ENCODE results near the gene LRRIQ1. TPM values are rescaled to one million over a fixed set of nuclear protein-coding genes. Genes with fewer than 3 reads are reported as not detected.

LRRIQ1 gene
- total and polyA plus RNA-seq, 2 experiments from 2014 or later = 1.4 to 4.0 TPM

GRCh38 chr12:85253853-85254252 lies 217.7 kb downstream of the LRRIQ1 start (continued):
- no peak for TF ChIP-seq CTCF (conservative IDR thresholded peaks at IDR 0.05; ENCODE audit: low read depth in 2 of 2)
- TF ChIP-seq POLR2AphosphoS5 (IDR thresholded peaks at IDR 0.05; ENCODE audit: low read depth) = no peak
- no peak for TF ChIP-seq ZNF462 (CRISPR knock-in tag; IDR thresholded peaks at IDR 0.05)
- no peak for TF ChIP-seq EZH2phosphoT487 (IDR thresholded peaks at IDR 0.05; ENCODE audit: unreplicated experiment)
- no peak for TF ChIP-seq ZNF114 (CRISPR knock-in tag; IDR thresholded peaks at IDR 0.05)
- no peak for TF ChIP-seq CREB1 (CRISPR knock-in tag; IDR thresholded peaks at IDR 0.05; ENCODE audit: low read depth)

- Mint-ChIP-seq H3K36me3 (ENCODE audit: low read depth) (no peaks in the 10 kb centered on the region), H3K27me3 (ENCODE audit: insufficient read depth, low read depth, poor library complexity) (no peaks in the 10 kb centered on the region), H3K4me1 (no peaks in the 10 kb centered on the region), H3K9me3 (no peaks in the 10 kb centered on the region), H3K27ac (no peak overlapping the region), H3K4me3 (no peak overlapping the region)
- Histone ChIP-seq H3K4me3 (no peak overlapping the region), H3K36me3 (ENCODE audit: insufficient read depth) (no peaks in the 10 kb centered on the region), H3K79me2 (replicated peaks; ENCODE audit: insufficient read depth) (no peaks in the 10 kb centered on the region), H3K4me2 (no peak overlapping the region), H2AFZ (no peak overlapping the region), H3F3A (replicated peaks; ENCODE audit: low read depth) (no peaks in the 10 kb centered on the region), H3K9me2 (ENCODE audit: insufficient read depth) (no peaks in the 10 kb centered on the region), H3K27me3 (ENCODE audit: insufficient read depth) (no peaks in the 10 kb centered on the region), H3K4me1 (ENCODE audit: insufficient read depth) (no peaks in the 10 kb centered on the region), H4K20me1 (replicated peaks; ENCODE audit: insufficient read depth) (no peaks in the 10 kb centered on the region), H3K27ac (ENCODE audit: low read depth) (no peak overlapping the region)
- ATAC-seq = no peak
- no peak for DNase-seq (ENCODE audit: low spot score)
- TF ChIP-seq ETS1 (IDR thresholded peaks at IDR 0.05) = no peak
- TF ChIP-seq ZNF462 (CRISPR knock-in tag; IDR thresholded peaks at IDR 0.05) = no peak
- TF ChIP-seq ZNF114 (CRISPR knock-in tag; IDR thresholded peaks at IDR 0.05) = no peak
- no peak for TF ChIP-seq CREB1 (CRISPR knock-in tag; IDR thresholded peaks at IDR 0.05; ENCODE audit: low read depth)
Measured at GRCh38 chr12:85257671-85258070, 221.5 kb downstream of the LRRIQ1 start.

Measured in GM23338 (cell line).